ENCODE results near the gene SLMAP. TPM values are rescaled to one million over a fixed set of nuclear protein-coding genes. Genes with fewer than 3 reads are reported as not detected.

The SLMAP gene
- total RNA-seq, 1 donor from 2014 or later = 60.3 TPM

GRCh38 chr3:57733790-57734189, 22.3 kb upstream of the SLMAP start:
- no peak for DNase-seq (ENCODE audit: low spot score)
- Mint-ChIP-seq H3K4me1 (ENCODE audit: low read depth) (no peaks in the 10 kb centered on the region), H3K9me3 (no peaks in the 10 kb centered on the region), H3K27ac (no peak overlapping the region), H3K36me3 (ENCODE audit: low read depth) (no peaks in the 10 kb centered on the region), H3K27me3 (ENCODE audit: insufficient read depth) (no peaks in the 10 kb centered on the region), H3K4me3 (no peak overlapping the region)
- intact Hi-C loops (cut with micrococcal nuclease) = no loop called here

GRCh38 chr3:57735405-57735804, 20.7 kb upstream of the SLMAP start:
- H3K27me3 Mint-ChIP-seq (ENCODE audit: insufficient read depth) = no peaks in the 10 kb centered on the region
- DNase-seq (ENCODE audit: low spot score) = no peak
- intact Hi-C loops (cut with micrococcal nuclease) = no loop called here
- no peaks in the 10 kb centered on the region for H3K9me3 Mint-ChIP-seq
- no peak overlapping the region for H3K4me3 Mint-ChIP-seq
- no peak overlapping the region for H3K27ac Mint-ChIP-seq
- no peaks in the 10 kb centered on the region for H3K36me3 Mint-ChIP-seq (ENCODE audit: low read depth)
- H3K4me1 Mint-ChIP-seq (ENCODE audit: low read depth) = no peaks in the 10 kb centered on the region

GRCh38 chr3:57737840-57738239, 18.3 kb upstream of the SLMAP start:
- Mint-ChIP-seq H3K4me3 (no peak overlapping the region), H3K27me3 (ENCODE audit: insufficient read depth) (no peaks in the 10 kb centered on the region), H3K36me3 (ENCODE audit: low read depth) (no peaks in the 10 kb centered on the region), H3K27ac (no peak overlapping the region), H3K4me1 (ENCODE audit: low read depth) (no peaks in the 10 kb centered on the region), H3K9me3 (no peaks in the 10 kb centered on the region)
- intact Hi-C loops (cut with micrococcal nuclease) = no loop called here
- DNase-seq (ENCODE audit: low spot score) = no peak

- H3K27ac Mint-ChIP-seq = no peak overlapping the region
- no peaks in the 10 kb centered on the region for H3K27me3 Mint-ChIP-seq (ENCODE audit: insufficient read depth)
- no peaks in the 10 kb centered on the region for H3K9me3 Mint-ChIP-seq
- intact Hi-C loops (cut with micrococcal nuclease) = no loop called here
- H3K36me3 Mint-ChIP-seq (ENCODE audit: low read depth) = no peaks in the 10 kb centered on the region
- H3K4me1 Mint-ChIP-seq (ENCODE audit: low read depth) = no peaks in the 10 kb centered on the region
- no peak overlapping the region for H3K4me3 Mint-ChIP-seq
- DNase-seq (ENCODE audit: low spot score) = no peak
Observed at GRCh38 chr3:57738391-57738790, 17.7 kb upstream of the SLMAP start.

GRCh38 chr3:57740027-57740426, 16.1 kb upstream of the SLMAP start:
- no peak overlapping the region for H3K27ac Mint-ChIP-seq
- H3K27me3 Mint-ChIP-seq (ENCODE audit: insufficient read depth) = peaks cover 2% of the 10 kb centered on the region
- intact Hi-C loops (cut with micrococcal nuclease) = no loop called here
- DNase-seq (ENCODE audit: low spot score) = no peak
- no peaks in the 10 kb centered on the region for H3K4me1 Mint-ChIP-seq (ENCODE audit: low read depth)
- H3K9me3 Mint-ChIP-seq = no peaks in the 10 kb centered on the region
- H3K4me3 Mint-ChIP-seq = no peak overlapping the region
- H3K36me3 Mint-ChIP-seq (ENCODE audit: low read depth) = no peaks in the 10 kb centered on the region

GRCh38 chr3:57743496-57743895, 12.6 kb upstream of the SLMAP start:
- no peak overlapping the region for H3K27ac Mint-ChIP-seq

GRCh38 chr3:57745101-57745500, 11.0 kb upstream of the SLMAP start:
- intact Hi-C loops (cut with micrococcal nuclease) = no loop called here
- H3K9me3 Mint-ChIP-seq = no peaks in the 10 kb centered on the region
- H3K27ac Mint-ChIP-seq = no peak overlapping the region
- H3K27me3 Mint-ChIP-seq (ENCODE audit: insufficient read depth) = peaks cover 4% of the 10 kb centered on the region
- no peak for DNase-seq (ENCODE audit: low spot score)
- H3K4me1 Mint-ChIP-seq (ENCODE audit: low read depth) = no peaks in the 10 kb centered on the region
- H3K4me3 Mint-ChIP-seq = no peak overlapping the region
- H3K36me3 Mint-ChIP-seq (ENCODE audit: low read depth) = no peaks in the 10 kb centered on the region

More at GRCh38 chr3:57743496-57743895, 12.6 kb upstream of the SLMAP start:
- H3K4me3 Mint-ChIP-seq = no peak overlapping the region
- no peaks in the 10 kb centered on the region for H3K9me3 Mint-ChIP-seq
- intact Hi-C loops (cut with micrococcal nuclease) = no loop called here
- no peaks in the 10 kb centered on the region for H3K36me3 Mint-ChIP-seq (ENCODE audit: low read depth)
- H3K4me1 Mint-ChIP-seq (ENCODE audit: low read depth) = no peaks in the 10 kb centered on the region
- H3K27me3 Mint-ChIP-seq (ENCODE audit: insufficient read depth) = peaks cover 4% of the 10 kb centered on the region
- no peak for DNase-seq (ENCODE audit: low spot score)

GRCh38 chr3:57746156-57747010, 9.7 kb upstream of the SLMAP start:
- intact Hi-C loops (cut with micrococcal nuclease) = no loop called here
- no peak overlapping the region for H3K4me3 Mint-ChIP-seq
- H3K36me3 Mint-ChIP-seq (ENCODE audit: low read depth) = no peaks in the 10 kb centered on the region
- H3K9me3 Mint-ChIP-seq = no peaks in the 10 kb centered on the region
- no peak for DNase-seq (ENCODE audit: low spot score)
- no peak overlapping the region for H3K27ac Mint-ChIP-seq
- no peaks in the 10 kb centered on the region for H3K4me1 Mint-ChIP-seq (ENCODE audit: low read depth)
- H3K27me3 Mint-ChIP-seq (ENCODE audit: insufficient read depth) = peaks cover 4% of the 10 kb centered on the region

GRCh38 chr3:57749542-57749941, 6.6 kb upstream of the SLMAP start:
- peaks cover 7% of the 10 kb centered on the region for H3K27me3 Mint-ChIP-seq (ENCODE audit: insufficient read depth)
- H3K9me3 Mint-ChIP-seq = no peaks in the 10 kb centered on the region
- no peak overlapping the region for H3K27ac Mint-ChIP-seq
- intact Hi-C loops (cut with micrococcal nuclease) = no loop called here
- H3K36me3 Mint-ChIP-seq (ENCODE audit: low read depth) = no peaks in the 10 kb centered on the region
- no peak overlapping the region for H3K4me3 Mint-ChIP-seq
- peaks cover 4% of the 10 kb centered on the region for H3K4me1 Mint-ChIP-seq (ENCODE audit: low read depth)
- no peak for DNase-seq (ENCODE audit: low spot score)

GRCh38 chr3:57752307-57752706, 3.8 kb upstream of the SLMAP start:
- H3K36me3 Mint-ChIP-seq (ENCODE audit: low read depth) = peaks cover 7% of the 10 kb centered on the region
- intact Hi-C loops (cut with micrococcal nuclease) = no loop called here

GRCh38 chr3:57753016-57753415, 3.1 kb upstream of the SLMAP start:
- Mint-ChIP-seq H3K9me3 (no peaks in the 10 kb centered on the region), H3K4me3 (no peak overlapping the region), H3K36me3 (ENCODE audit: low read depth) (peaks cover 11% of the 10 kb centered on the region), H3K4me1 (ENCODE audit: low read depth) (peaks cover 20% of the 10 kb centered on the region), H3K27me3 (ENCODE audit: insufficient read depth) (peaks cover 7% of the 10 kb centered on the region), H3K27ac (no peak overlapping the region)
- intact Hi-C loops (cut with micrococcal nuclease) = no loop called here
- DNase-seq (ENCODE audit: low spot score) = no peak

More at GRCh38 chr3:57752307-57752706, 3.8 kb upstream of the SLMAP start:
- no peak for DNase-seq (ENCODE audit: low spot score)
- H3K4me3 Mint-ChIP-seq = no peak overlapping the region
- H3K27ac Mint-ChIP-seq = no peak overlapping the region
- H3K27me3 Mint-ChIP-seq (ENCODE audit: insufficient read depth) = peaks cover 7% of the 10 kb centered on the region
- peaks cover 13% of the 10 kb centered on the region for H3K4me1 Mint-ChIP-seq (ENCODE audit: low read depth)
- no peaks in the 10 kb centered on the region for H3K9me3 Mint-ChIP-seq

GRCh38 chr3:57755368-57755675, 787 bp upstream of the SLMAP start:
- peak overlapping the region; percentile 97 for H3K27ac Mint-ChIP-seq
- no peak for DNase-seq (ENCODE audit: low spot score)
- intact Hi-C loops (cut with micrococcal nuclease) = loop anchor here (5.0 kb wide), 2 partner anchors 47 to 102 kb away; no protein-coding TSS in a partner anchor
- peaks cover 24% of the 10 kb centered on the region for H3K36me3 Mint-ChIP-seq (ENCODE audit: low read depth)
- H3K9me3 Mint-ChIP-seq = no peaks in the 10 kb centered on the region
- H3K4me3 Mint-ChIP-seq = peak overlapping the region; percentile 97
- peaks cover 38% of the 10 kb centered on the region for H3K4me1 Mint-ChIP-seq (ENCODE audit: low read depth)
- peaks cover 6% of the 10 kb centered on the region for H3K27me3 Mint-ChIP-seq (ENCODE audit: insufficient read depth)

GRCh38 chr3:57756528-57757401, 656 bp downstream of the SLMAP start:
- Mint-ChIP-seq H3K27me3 (ENCODE audit: insufficient read depth) (peaks cover 6% of the 10 kb centered on the region), H3K27ac (peak overlapping the region; percentile 97), H3K4me1 (ENCODE audit: low read depth) (peaks cover 39% of the 10 kb centered on the region), H3K4me3 (peak overlapping the region; percentile 98), H3K9me3 (no peaks in the 10 kb centered on the region), H3K36me3 (ENCODE audit: low read depth) (peaks cover 26% of the 10 kb centered on the region)
- peak; percentile 24 for DNase-seq (ENCODE audit: low spot score)
- intact Hi-C loops (cut with micrococcal nuclease) = loop anchor here (1.0 to 5.0 kb wide), 9 partner anchors 32 to 527 kb away; partner anchors contain the start of genes ARF4, DENND6A and PDE12
